ENCODE measurements around the gene SMAD7. TPM values are rescaled to one million over a fixed set of nuclear protein-coding genes. Genes with fewer than 3 reads are reported as not detected.
A peak's percentile ranks its signal among the peaks of the same experiment; 100 is the strongest.

The SMAD7 gene
- total RNA-seq, 1 donor from 2014 or later: 24.3 TPM

DNA sequence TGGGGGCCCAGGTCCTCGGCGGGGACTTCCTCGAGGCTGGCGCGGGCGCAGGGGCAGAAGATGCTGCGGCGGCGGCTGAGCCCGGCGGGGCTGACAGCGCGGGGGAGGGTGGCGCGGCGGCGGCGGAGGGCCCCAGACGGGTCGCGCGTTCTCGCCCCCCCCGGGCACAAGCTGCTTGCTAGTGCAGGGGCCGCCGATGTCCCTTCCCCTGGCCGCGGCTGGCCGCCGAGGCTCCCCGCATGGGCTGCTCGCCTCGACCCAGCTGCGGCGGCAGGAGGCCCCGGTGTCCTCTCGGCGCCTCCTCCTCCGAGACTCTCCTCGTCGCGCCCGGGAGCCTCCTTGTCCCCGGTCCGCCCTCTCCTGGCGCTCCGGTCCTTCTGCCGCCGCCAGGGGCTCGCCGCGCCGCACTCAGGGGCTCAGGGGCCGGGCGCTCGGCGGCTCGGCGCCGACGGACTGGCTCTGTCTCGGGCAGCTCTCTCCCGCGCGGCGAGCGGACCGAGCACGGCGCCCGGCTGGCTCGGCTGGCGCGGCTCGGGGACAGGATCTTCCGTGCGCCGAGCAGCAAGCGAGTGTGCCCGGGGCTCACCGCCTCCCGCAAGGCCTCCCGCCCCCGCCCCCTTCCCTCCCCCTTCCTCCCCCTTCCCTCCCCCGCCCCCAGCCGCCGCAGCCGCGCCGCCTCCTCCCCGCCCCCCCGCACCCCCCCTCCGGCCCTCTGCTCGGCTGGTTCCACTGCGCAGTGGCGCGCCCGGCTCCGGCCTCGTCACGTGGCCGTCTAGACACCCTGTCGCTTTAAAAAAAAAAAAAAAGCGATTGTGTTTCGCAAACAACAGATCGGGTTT is 902 bp upstream of the SMAD7 start:
- Mint-ChIP-seq H3K4me3 (ENCODE audit: low read depth) (peak overlapping the region; percentile 91), H3K4me1 (ENCODE audit: low read depth) (peaks cover 32% of the 10 kb centered on the region), H3K9me3 (ENCODE audit: low read depth) (no peaks in the 10 kb centered on the region), H3K36me3 (ENCODE audit: insufficient read depth) (peaks cover 1% of the 10 kb centered on the region), H3K27me3 (no peaks in the 10 kb centered on the region), H3K27ac (peak overlapping the region; percentile 100)
- no peak for DNase-seq (ENCODE audit: low spot score, unreplicated experiment)
- TF ChIP-seq, protein P1, sequence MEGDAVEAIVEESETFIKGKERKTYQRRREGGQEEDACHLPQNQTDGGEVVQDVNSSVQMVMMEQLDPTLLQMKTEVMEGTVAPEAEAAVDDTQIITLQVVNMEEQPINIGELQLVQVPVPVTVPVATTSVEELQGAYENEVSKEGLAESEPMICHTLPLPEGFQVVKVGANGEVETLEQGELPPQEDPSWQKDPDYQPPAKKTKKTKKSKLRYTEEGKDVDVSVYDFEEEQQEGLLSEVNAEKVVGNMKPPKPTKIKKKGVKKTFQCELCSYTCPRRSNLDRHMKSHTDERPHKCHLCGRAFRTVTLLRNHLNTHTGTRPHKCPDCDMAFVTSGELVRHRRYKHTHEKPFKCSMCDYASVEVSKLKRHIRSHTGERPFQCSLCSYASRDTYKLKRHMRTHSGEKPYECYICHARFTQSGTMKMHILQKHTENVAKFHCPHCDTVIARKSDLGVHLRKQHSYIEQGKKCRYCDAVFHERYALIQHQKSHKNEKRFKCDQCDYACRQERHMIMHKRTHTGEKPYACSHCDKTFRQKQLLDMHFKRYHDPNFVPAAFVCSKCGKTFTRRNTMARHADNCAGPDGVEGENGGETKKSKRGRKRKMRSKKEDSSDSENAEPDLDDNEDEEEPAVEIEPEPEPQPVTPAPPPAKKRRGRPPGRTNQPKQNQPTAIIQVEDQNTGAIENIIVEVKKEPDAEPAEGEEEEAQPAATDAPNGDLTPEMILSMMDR (IDR thresholded peaks at IDR 0.05; ENCODE audit: unreplicated experiment): peak; percentile 49

DNA sequence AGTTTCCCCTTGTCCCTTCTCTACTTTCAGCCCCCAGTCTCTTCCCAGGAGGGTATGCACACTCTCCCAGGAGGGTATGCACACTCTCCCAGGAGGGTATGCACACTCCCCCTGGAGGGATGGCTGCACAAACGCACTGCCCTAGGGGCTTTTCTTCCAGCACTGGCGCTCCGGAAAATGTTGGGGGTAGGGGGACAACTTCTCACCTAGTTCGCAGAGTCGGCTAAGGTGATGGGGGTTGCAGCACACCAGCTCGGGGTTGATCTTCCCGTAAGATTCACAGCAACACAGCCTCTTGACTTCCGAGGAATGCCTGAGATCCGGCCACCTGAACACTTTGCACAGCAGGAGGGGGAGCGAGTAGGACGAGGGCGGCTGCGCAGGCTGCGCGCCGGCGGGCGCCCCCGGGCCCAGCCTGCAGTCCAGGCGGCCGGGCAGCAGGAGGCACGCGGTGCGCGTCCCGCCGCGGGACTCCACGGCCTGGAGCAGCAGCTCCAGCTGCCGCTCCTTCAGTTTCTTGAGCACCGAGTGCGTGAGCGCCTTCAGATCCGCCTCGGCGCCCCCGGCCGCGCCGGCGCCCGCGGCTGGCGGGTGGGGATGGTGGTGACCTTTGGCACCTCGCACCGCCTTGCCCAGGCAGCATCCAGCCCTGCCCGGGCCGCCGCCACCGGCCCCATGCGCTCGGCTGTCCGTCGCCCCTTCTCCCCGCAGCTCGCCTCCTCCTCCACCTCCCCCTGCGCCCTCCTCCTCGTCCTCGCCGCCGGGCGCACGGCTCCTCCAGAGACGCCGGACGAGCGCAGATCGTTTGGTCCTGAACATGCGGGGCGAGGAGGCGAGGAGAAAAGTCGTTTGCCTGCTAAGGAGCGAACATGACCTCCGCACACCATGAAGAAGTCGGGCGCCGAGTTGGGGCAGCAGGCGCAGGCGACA is 894 bp downstream of the SMAD7 start:
- TF ChIP-seq, protein P1 (IDR thresholded peaks at IDR 0.05; ENCODE audit: unreplicated experiment): peak; percentile 45
- Mint-ChIP-seq H3K27me3 (no peaks in the 10 kb centered on the region), H3K4me3 (ENCODE audit: low read depth) (peak overlapping the region; percentile 97), H3K9me3 (ENCODE audit: low read depth) (no peaks in the 10 kb centered on the region), H3K36me3 (ENCODE audit: insufficient read depth) (peaks cover 1% of the 10 kb centered on the region), H3K4me1 (ENCODE audit: low read depth) (peaks cover 38% of the 10 kb centered on the region), H3K27ac (peak overlapping the region; percentile 98)
- peak; percentile 44 for DNase-seq (ENCODE audit: low spot score, unreplicated experiment)

DNA sequence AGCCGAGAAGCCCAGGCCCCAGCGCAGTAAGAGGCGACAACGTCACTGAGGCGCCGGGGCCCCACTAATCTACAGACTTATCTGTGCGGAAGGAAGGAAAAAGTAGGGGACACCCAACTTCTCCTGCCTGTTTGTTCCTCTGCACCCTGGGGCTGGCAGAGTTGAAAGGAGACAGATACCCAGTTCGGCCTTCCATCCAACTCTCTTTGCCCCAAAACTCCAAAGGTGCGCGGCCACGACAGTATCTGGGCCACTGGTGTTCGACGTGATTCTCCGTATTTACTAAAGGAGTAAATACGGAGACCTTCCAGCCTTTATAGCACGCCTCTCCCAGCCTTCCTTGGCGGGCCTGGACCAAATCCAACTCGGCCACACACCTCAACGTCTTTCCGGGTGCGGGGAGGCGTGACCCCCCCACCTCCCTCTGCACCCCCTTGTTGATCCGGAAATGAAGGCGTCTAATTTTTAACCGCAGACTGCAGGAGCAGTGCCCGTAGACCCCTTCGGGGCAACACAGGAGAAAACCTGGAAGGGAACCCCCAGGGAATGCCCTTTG is 1.6 kb downstream of the SMAD7 start:
- Mint-ChIP-seq H3K27ac (peak overlapping the region; percentile 98), H3K27me3 (no peaks in the 10 kb centered on the region), H3K4me1 (ENCODE audit: low read depth) (peaks cover 46% of the 10 kb centered on the region), H3K4me3 (ENCODE audit: low read depth) (peak overlapping the region; percentile 97), H3K36me3 (ENCODE audit: insufficient read depth) (peaks cover 3% of the 10 kb centered on the region), H3K9me3 (ENCODE audit: low read depth) (no peaks in the 10 kb centered on the region)
- TF ChIP-seq, protein P1 (IDR thresholded peaks at IDR 0.05; ENCODE audit: unreplicated experiment): no peak
- no peak for DNase-seq (ENCODE audit: low spot score, unreplicated experiment)

DNA sequence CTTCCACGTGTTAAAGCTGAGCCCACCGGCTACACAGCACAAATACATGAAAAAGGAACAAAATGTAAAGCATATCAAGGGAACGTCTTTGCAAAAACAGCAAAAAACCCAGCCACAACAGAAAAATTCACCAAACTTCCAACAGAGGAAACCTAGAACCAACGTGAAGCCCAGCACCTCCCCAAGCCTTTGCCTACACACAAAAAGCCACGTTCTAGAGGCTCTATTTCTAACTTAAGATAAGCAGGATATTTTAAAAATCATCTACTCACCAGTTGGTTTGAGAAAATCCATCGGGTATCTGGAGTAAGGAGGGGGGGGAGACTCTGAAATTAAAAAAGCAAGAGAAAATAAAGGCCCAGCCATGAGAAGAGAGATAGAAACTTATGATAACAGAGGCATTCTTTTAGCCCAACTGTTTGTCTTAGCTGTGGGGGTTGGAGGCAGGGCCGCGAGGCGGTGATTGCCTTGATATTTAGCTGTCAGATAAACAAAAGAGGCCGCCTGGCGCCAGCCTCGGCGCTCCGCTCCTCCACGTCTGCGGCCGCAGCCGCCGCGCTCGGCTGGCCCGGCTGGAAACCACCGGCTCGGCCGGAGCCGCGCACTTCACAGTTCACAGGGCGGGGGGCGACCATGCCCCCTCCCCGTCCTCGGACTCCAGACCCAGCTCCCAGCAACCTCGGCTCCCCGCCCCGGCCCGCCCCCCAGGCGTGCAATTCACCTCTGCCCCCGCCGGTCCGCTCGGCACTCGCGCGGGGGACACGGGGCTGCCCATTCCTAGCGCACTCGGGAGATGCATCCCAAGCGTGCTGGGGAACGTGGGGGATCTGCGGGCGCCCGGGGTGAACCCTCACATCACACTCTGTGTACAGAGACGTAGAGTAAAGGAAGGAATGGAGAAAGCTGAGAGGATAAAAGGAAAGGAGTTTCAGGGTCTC is 2.4 kb downstream of the SMAD7 start:
- peaks cover 53% of the 10 kb centered on the region for H3K4me1 Mint-ChIP-seq (ENCODE audit: low read depth)
- peaks cover 5% of the 10 kb centered on the region for H3K36me3 Mint-ChIP-seq (ENCODE audit: insufficient read depth)
- H3K27me3 Mint-ChIP-seq: no peaks in the 10 kb centered on the region
- TF ChIP-seq, protein P1 (IDR thresholded peaks at IDR 0.05; ENCODE audit: unreplicated experiment): no peak
- DNase-seq (ENCODE audit: low spot score, unreplicated experiment): peak; percentile 28
- H3K27ac Mint-ChIP-seq: peak overlapping the region; percentile 98
- no peaks in the 10 kb centered on the region for H3K9me3 Mint-ChIP-seq (ENCODE audit: low read depth)
- peak overlapping the region; percentile 97 for H3K4me3 Mint-ChIP-seq (ENCODE audit: low read depth)
